Measurements from ENCODE around the gene BATF3. TPM values are rescaled to one million over a fixed set of nuclear protein-coding genes. Genes with fewer than 3 reads are reported as not detected.

BATF3 gene
- total RNA-seq, 1 experiment from 2014 or later, result 2.1 TPM

- Mint-ChIP-seq H3K4me3 (no peak overlapping the region), H3K36me3 (ENCODE audit: insufficient read depth in 1 of 3, low read depth in 3 of 3) (peaks cover 0 to 16% (median 0%) of the 10 kb centered on the region in 3 experiments; a peak in 3 of 7 replicates), H3K27me3 (ENCODE audit: low read depth) (peaks cover 9% of the 10 kb centered on the region), H3K27ac (no peak overlapping the region), H3K9me3 (peaks cover 2 to 14% of the 10 kb centered on the region in 2 experiments; a peak in 4 of 5 replicates), H3K4me1 (peaks cover 14 to 15% of the 10 kb centered on the region in 2 experiments; a peak in 3 of 4 replicates)
- no peak overlapping the region for H3K14ac ChIP-seq (ENCODE audit: insufficient read depth, low read length)
- no peak overlapping the region for H3K18ac ChIP-seq (ENCODE audit: insufficient read length, low read depth, low read length)
- no peak overlapping the region for H2AFZ ChIP-seq (ENCODE audit: low read length)
- no peaks in the 10 kb centered on the region for H3K23me2 ChIP-seq (ENCODE audit: insufficient read length, low read depth, low read length, poor library complexity, severe bottlenecking)
- no peak overlapping the region for H4K5ac ChIP-seq (ENCODE audit: insufficient read length, low read depth, low read length)
- TF ChIP-seq CTCF (conservative IDR thresholded peaks at IDR 0.05), result no peak
- H4K8ac ChIP-seq (replicated peaks; ENCODE audit: insufficient read length, low read depth, low read length), result no peak overlapping the region
- H3K4me1 ChIP-seq (ENCODE audit: insufficient read depth, low read length), result no peaks in the 10 kb centered on the region
- no peaks in the 10 kb centered on the region for H3K79me2 ChIP-seq (ENCODE audit: insufficient read depth, low read length)
- no peak overlapping the region for H2BK20ac ChIP-seq (ENCODE audit: low read depth, low read length, poor library complexity, severe bottlenecking)
- no peak overlapping the region for H3K4ac ChIP-seq (ENCODE audit: low read depth, low read length)
- no peak overlapping the region for H3K4me2 ChIP-seq (ENCODE audit: insufficient read depth, insufficient read length, low read length)
- H3K9ac ChIP-seq (ENCODE audit: extremely low read depth, insufficient read length, low read length), result no peak overlapping the region
- H3K23ac ChIP-seq (ENCODE audit: insufficient read length, low read depth, low read length), result no peak overlapping the region
- no peaks in the 10 kb centered on the region for H4K20me1 ChIP-seq (ENCODE audit: control insufficient read depth, insufficient read depth, insufficient read length)
- no peak overlapping the region for H3T11ph ChIP-seq (ENCODE audit: low read length)
- no peak overlapping the region for H2AK5ac ChIP-seq (ENCODE audit: insufficient read length, low read length)
- H2BK120ac ChIP-seq (ENCODE audit: low read depth, low read length, poor library complexity, severe bottlenecking), result no peak overlapping the region
- no peak overlapping the region for H2BK12ac ChIP-seq (ENCODE audit: insufficient read length, low read depth, low read length)
- H2BK15ac ChIP-seq (ENCODE audit: low read depth, low read length), result no peak overlapping the region
- H3K27me3 ChIP-seq (ENCODE audit: insufficient read depth, low read length), result no peaks in the 10 kb centered on the region
- no peak overlapping the region for H4K91ac ChIP-seq (ENCODE audit: insufficient read length, low read depth, low read length)
- no peak overlapping the region for H3K27ac ChIP-seq (ENCODE audit: insufficient read length, low read depth, low read length)
- H2BK5ac ChIP-seq (ENCODE audit: insufficient read length, low read length), result no peak overlapping the region
- H3K79me1 ChIP-seq (ENCODE audit: insufficient read depth, low read depth, low read length, poor library complexity, severe bottlenecking), result no peaks in the 10 kb centered on the region
- H3K56ac ChIP-seq (ENCODE audit: insufficient read length, low read depth, low read length), result no peak overlapping the region
- H3K9me3 ChIP-seq (ENCODE audit: control insufficient read depth, low read depth, low read length), result no peaks in the 10 kb centered on the region
- WGBS (ENCODE audit: extremely low coverage, insufficient read length, low lambda C conversion rate), result no CpG with 5 or more reads among the region's 5 CpGs
- no peak for DNase-seq
These were observed 42.9 kb downstream of the BATF3 start for GRCh38 chr1:212656730-212657129.
